GM19438 (cell line): ENCODE results near the gene WFDC6.
"Not testable (repeated sequence)": the region's sequence is repeated elsewhere in the genome, so short reads cannot be mapped to it uniquely, and the experiment has no call there.

ENCODE experiments used
- ATAC-seq: cut with Tn5 transposase; IDR thresholded peaks from one replicate; pipeline ENCODE4 v1.9.1; 2021; ENCODE audit warnings: low read depth; ENCODE audit not compliant: unreplicated experiment

WFDC6 gene

DNA sequence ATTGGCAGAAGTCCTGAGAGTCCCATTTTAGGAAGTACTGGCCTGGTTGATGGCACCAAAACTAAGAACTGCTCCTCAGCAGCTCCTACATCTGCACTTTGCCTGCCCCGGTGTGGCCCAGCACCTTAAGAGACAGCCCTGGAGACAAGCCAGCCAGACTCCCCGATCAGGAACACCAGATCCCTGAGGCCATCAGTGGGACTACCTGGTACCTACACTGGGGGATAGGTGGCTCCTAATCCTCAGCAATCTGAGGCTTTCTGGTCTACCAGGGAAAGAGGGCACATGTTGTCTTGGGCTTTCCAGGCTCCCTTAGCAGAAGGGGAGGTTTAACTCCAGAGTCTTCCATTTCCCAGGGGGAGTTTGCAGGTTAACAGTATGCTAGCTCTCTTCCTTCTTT lies at the start of gene WFDC6:
WFDC6 (minus strand) TSS at position 101 of the 400 bp plus-strand sequence; CDS start at position 26, 75 bp downstream.
- no peak for ATAC-seq

DNA sequence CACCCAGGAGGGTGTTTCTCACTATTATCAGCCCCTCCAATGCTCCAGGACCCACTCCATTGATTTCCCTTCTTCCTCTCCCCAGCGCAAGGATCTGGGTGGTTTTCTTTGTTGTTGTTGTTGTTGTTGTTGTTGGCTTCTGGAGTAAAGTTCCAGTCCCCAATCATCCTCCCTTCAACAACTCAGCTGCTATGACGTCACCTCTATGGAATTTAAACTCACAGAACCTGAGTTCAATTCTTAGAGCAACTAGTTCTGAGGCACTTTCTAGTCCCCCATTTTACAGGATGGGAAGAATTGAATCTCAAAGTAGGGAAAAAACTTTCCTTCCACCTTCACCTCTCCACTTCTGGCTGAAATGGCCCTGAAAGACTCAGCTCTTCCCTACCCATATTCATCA lies 49.5 kb upstream of the WFDC6 start:
- ATAC-seq: no peak

DNA sequence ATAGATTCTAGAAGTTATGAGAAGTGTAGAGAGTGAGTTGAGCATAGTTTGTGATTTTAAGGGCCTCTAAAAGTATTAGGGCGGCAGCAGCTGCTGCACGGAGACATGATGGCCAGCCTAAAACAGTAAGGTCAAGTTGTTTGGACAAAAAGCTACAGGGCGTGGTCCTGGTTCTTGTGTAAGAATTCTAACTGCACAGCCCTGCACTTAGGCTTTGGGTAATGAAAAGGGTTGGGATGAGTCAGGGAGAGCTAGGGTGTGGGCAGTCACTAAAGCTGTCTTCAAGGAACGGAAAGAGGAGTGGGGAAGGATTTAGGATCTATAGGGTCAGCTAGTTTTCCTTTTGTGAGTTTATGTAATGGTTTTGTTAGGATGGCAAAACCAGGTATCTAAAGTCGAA lies 46.7 kb upstream of the WFDC6 start:
- not testable (repeated sequence) for ATAC-seq

DNA sequence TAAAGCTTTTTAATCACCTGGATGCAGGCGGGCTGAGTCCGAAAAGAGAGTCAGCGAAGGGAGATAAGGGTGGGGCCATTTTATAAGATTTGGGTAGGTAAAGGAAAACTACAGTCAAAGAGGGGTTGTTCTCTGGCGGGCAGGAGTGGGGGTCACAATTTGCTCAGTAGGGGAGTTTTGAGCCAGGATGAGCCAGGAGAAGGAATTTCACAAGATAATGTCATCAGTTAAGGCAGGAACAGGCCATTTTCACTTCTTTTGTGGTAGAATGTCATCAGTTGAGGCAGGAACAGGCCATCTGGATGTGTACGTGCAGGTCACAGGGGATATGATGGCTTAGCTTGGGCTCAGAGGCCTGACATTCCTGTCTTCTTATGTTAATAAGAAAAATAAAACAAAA lies 45.0 kb upstream of the WFDC6 start:
- not testable (repeated sequence) for ATAC-seq

DNA sequence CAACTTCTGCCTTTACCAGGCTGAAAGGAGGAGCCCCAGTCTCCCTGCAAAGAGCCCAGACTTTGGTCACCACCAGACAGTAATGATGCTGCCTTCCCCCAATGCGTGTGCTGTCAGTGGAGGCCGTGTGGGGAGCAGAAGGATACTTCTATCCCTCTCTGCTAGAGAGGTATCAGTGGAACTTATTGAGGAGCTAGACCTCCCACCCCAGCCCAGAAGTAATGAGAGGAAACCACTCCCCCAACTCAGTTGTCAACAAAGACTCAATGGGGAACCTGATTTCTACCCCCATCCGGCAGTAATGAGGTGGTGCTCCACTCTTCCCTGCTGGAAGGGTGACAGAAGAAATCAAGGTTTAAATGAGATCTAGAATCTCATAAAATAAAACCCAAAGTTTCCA lies 44.2 kb upstream of the WFDC6 start:
- ATAC-seq: no peak

DNA sequence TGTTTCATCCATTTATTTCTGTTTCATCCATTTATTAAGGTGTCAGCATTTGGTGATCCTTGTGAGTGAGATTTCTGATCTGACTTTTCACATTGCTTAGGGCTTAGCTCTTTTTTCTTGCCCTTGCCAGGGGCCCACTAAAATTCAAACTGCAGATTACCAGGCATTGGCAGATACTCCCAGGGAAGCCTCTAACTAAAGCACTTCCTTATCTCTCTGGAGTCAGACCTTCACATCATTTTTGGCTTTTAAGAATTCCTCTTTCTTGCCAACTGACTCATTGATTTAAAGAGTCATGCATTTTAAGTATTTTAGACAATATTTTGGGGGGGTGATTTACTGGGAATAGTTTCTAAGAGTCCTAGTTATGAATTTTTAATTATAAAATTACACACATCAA lies 42.4 kb upstream of the WFDC6 start:
- ATAC-seq: no peak

DNA sequence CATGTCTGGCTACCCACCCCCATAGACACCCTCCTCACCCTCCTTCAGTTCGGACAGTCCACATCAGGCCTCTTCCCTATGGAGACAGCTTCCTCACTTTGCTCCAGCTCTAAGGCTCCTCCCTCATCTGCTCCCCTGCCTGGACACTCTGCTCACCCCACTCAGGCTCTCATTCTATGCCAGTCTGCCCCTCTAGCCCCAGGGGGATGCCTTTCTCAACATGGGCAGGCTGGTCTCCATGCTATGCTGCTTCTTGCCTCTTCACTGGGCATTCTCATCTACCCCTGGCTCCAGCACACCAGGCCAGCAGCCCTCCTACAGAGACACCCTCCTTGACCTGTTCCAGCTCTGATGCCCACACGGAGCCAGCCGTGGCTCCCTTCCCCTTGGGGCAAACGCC lies 39.9 kb upstream of the WFDC6 start, which contains the start of gene WFDC8:
WFDC8 (minus strand) TSS at position 101 of the 400 bp plus-strand sequence; CDS start at position 64, 37 bp downstream.
- ATAC-seq: no peak

DNA sequence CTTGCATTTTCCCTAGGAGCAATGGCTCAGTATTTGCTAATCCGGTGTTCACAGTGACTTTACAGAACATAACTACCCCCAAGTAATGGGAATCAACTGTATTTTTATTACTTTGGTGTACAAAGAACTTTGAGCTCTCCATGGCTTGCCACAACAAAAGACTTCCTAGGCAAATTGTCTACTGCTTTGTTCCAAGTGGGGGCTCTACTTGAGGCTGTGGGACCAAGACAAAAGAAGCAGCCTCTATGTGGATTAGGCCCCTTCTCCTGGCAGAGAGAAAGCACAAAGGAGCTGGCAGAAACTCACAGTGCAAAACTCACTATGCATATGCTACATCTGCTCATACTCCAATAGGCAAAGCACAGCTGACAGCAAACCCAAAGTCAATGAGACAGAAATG lies 38.9 kb upstream of the WFDC6 start:
- no peak for ATAC-seq

DNA sequence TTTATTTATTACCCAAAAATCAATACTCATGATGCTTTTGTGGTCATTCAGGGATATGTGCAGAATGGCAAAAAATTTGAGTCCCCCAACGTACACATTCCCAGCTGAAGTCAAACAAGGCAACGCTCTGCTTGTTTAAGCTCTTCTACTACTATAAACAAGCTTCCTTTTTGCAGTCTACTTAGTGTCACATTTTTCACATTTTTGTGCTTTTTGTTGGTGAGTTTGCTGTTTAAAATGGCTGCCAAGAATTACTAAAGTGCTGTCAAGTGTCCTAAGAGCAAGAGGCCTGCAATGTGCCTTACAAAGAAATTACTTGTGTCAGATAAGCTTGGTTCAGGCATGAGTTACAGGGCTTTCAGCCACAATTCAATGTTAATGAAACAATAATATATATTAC lies 37.7 kb upstream of the WFDC6 start:
- ATAC-seq: no peak

DNA sequence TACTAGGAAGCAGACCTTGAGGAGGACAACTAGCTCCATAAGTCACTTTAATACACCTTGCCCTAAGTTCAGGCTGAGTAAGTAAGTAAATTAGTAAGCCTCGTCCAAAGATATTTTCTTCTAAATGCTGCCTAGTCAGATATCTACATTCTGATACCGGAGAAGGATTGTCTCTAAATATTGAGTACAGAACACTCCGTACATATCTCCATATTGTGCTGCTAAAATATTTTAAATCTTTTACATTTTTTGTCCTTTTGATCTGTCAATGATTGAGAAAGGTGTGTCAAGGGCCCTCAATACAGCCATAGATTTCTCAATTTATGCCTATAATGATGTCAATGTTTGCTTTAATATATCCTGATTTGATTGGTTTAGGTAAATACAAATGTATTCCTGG lies 36.6 kb upstream of the WFDC6 start:
- no peak for ATAC-seq

DNA sequence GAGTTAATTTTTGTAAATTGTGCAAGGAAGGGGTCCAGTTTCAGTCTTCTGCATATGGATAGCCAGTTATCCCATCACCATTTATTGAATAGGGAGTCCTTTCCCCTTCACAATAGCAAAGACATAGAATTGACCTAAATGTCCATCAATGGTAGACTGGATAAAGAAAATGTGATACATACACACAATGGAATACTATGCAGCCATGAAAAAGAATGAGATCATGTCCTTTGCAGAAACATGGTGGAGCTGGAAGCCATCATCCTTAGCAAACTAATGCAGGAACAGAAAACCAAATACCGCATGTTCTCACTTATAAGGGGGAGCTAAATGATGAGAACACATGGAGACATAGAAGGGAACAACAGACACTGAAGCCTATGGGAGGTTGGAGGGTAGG lies 30.4 kb upstream of the WFDC6 start:
- ATAC-seq: not testable (repeated sequence)

DNA sequence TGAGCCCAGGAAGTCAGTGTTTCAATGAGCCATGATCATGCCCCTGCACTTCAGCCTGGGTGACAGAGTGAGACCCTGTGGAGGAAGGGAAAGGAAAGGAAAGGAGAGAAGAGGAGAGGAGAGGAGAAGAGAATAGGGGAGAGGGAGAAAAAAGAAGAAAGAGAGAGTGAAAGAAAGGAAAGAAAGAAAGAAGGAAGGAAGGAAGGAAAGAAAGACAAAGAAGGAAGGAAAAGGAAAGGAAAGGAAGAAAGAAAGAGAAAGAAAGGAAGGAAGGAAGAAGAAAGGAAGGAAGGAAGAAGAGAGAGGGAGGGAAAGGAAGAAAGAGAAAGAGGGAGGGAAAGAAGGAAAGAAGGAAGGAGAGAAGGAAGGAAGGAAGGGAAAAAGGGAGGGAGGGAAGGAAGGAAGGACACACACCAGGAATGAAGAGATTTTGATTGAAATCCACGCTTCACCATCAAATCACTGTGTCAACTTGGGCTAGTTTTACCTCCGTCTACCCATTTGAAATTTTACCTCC lies 25.5 kb upstream of the WFDC6 start:
- no peak for ATAC-seq

DNA sequence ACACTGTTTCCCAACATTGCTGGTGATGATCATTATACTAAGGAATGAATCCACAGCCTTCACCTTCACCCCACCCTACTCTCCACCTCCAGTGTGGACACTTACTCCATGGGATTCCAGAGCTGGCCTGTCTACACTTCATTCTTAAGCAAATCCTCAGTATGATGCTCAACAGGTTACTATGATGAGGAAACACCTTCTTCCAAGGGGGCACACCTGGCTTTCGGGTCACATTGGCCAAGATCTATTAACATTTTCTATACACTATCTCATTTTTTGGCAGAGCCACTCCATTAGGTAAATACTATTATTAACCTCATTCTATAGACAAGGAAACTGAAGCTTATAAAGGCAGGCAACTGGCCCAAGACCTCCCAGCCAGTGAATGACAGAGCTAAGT lies 15.9 kb upstream of the WFDC6 start:
- ATAC-seq: no peak

DNA sequence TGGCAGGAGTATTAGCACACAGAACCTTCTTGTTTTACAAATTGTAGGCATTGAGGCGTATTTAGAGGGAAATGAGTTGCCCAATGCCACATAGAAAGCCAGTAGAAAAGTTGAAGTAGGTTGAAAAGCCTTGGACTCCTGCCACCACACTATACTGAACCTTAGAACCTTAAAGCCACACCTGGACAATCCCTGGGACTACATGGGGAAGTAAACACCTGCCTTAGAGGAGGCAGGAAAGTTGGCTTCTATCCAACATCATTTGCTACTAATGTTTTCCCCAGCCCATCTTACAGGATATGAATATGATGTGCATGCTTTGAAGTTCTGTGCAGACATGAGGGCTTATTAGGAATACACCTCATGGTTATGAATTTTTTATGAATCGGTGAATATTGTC lies 13.2 kb upstream of the WFDC6 start:
- ATAC-seq: no peak

DNA sequence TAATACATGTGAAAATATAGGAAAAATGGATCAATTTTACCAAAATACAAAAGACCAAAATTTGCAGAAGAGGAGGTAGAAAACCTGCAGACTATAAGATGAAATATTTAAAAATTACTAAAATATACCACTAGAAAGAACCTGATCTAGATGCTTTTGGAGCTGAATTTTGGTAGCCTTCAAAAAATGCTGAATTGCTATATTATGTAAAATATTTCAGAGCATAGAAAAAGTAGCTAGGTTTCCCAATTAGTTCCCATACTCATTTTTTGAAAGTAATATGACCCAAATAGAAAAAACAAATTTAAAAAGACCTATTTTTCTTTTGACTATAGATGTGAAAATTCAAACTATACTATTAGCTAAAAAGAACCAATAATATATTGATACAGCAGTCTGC lies 11.5 kb upstream of the WFDC6 start:
- no peak for ATAC-seq

DNA sequence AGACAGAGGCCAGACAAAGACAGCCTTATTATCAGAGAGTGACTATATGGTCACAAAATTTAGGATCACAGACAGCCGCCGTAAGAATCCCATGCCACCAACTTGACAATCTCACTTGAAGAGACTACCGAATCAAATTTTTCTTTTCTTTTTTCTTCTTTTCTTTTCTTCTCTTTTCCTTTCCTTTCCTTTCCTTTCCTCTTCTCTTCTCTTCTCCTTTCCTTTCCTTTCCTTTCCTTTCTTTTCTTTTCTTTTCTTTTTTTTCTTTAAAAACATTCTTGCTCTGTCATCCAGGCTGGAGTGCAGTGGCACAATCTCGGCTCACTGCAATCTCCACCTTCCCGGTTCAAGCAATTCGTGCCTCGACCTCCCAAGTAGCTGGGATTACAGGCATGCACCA lies 9.1 kb upstream of the WFDC6 start:
- ATAC-seq: no peak

DNA sequence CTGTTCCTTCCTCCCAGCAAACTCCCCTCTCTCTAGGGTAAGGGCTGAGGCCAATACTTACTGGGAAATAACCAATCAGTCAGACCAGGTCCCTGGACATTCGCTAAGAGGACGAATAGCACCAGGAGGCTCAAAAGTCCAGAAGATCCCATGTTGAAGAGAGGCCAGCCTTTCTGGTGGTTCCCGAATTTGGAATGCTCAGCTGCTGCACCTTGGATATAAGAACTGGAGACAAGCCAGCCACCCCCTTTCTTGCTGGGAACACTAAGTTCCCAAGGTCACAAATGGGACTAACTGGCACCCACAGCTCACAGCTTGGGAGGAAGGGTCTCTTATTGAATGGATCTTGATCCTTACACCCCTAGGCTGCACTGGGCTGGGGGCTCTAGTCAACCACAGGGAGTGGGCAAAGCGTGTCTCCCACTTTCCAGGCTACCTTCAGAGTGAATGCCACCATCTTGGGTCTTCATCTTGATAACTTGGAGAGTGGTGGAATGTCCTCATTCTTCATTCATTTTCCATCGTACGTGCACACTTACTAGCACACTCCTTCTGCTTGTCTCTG lies 8.0 kb upstream of the WFDC6 start, which contains the start of gene EPPIN:
EPPIN (minus strand) TSS at position 196 of the 565 bp plus-strand sequence; CDS start at position 152, 44 bp downstream.
- ATAC-seq: no peak

DNA sequence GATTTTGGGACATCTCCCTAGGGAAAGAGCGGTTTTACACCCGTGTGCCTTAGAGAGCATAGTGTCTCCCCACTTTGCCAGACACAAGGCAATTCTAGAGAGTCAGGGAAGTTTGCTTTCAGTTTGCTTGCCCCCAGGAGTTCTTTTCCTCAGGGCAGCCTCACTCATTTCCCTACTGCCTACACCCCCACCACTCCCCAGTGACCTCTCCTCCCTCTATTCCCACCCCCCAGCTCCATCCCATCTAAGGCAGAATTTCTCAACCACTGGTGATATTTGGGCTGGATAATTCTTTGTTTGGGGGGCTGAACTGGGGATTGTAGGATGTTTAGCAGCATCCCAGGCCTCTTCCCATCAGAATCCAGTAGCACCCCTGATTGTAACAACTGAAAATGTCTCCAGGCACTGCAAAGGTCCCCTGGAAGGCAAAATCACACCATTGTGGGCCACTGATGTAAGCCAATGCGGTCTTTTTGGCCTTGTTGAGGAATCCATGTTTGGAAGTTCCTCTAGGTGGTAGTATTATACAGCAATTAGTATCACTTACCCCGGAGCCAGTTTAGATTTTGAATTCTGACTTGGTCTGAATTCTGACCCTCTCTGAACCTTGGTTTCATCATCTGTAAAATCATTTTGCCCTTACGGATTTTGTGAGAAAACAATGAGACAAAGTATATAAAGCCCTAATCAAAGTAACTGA lies 6.6 kb upstream of the WFDC6 start:
- no peak for ATAC-seq

DNA sequence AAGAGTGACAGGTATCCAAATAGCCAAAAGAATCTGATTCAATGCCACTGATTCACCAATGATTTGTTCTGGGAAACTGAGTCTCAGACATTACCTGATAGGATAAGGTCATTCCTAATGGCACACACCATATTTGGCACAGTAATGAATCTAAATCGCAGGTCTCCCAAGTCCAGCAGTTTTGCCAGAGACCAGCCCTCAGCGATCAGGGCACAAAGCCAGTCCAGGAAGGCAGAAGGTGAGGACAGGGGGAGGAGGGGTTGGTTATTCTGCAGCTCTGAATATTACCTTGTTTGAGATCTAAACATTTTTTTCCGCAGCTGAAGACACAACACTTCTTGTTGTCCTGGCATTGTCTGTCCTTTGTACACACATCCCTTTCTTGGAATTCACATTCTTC lies 6.1 kb upstream of the WFDC6 start:
- no peak for ATAC-seq

DNA sequence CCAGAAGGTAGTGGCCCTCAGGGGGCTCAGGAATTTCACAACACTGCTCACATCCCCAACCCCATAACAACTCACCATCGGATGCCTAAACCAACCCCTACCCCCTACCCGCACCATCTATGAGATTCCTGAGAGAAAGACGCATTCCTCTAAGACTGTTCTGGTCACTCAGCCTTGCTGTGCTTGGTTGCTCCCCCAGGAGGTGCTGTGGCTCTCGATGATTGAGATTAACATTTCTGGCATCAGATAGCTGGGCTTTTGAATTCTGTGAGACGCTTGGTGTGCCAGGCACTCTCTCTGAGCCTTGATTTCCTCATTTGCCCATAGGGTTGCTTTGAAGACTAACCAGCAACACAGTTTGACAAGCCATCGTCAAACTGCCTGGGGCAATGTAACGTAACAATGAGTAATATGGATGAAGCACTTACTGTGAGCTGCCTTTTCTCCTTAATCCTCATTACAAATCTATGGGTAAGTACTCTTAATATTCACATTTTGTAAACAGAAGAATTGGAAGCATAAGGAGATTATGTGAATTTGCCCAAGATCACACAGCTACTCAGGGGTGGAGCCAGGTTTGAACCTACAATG lies 978 bp downstream of the WFDC6 start:
- no peak for ATAC-seq

DNA sequence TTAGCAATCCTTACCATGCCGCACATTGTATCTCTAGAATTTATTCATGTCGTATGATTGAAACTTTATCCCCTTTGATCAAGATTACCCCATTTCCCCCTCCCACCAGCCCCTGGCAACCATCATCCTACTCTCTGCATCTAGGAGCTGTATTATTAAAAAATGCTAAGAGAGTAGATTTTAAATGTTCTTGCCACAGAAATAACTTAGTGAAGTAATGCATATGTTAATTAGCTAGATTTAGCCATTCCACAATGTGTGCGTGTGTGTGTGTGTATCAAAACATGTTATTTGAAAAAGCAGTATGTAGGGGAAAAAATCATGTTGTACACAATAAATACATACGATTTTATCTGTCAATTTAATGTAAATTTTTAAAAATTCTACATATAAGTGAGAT lies 12.0 kb downstream of the WFDC6 start:
- no peak for ATAC-seq

DNA sequence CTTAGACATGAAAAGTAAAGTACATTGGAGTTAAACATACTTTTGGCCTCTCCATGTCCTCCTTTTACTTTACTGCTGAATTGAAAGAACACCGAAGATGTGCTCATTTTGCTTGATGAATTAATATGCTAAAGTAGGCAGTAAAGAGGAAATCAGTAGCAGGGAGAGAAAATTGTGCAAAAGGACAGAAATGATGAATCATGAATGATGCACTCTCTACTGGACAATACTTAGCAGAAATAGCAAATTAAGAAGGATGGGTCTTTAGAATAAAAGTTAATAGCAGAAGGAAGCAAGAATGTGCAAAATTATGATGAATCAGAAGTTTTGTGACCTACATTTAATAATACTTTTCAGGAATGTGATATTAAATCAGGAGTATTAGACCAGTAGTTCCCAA lies 15.5 kb downstream of the WFDC6 start:
- no peak for ATAC-seq
